Measurements from ENCODE around the gene AKT3.

DNA sequence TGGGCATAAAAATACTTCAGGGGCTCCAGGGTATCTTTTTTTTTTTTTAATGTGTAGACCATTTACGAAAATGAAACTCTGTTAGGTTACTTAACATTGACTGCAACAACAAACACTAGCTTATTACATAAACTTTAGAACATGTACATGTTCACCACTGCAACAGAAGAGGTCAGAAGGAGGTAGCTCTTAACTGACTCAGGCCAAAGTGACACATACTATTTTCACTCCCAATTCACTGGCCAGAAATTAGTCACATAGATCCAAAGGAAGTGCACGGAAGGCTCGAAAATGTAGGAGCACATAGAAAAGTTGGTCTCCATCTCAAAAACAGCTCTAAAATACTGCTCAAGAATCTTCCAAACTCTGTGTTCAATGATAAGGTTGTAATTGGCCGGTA is 107.2 kb downstream of the AKT3 start:
- TF ChIP-seq POLR2A (IDR thresholded peaks at IDR 0.05) (no peak), POLR2AphosphoS5 (IDR thresholded peaks at IDR 0.05; ENCODE audit: insufficient read depth in 1 of 2, low read depth in 1 of 2) (no peak)
- TF ChIP-seq, protein P1, sequence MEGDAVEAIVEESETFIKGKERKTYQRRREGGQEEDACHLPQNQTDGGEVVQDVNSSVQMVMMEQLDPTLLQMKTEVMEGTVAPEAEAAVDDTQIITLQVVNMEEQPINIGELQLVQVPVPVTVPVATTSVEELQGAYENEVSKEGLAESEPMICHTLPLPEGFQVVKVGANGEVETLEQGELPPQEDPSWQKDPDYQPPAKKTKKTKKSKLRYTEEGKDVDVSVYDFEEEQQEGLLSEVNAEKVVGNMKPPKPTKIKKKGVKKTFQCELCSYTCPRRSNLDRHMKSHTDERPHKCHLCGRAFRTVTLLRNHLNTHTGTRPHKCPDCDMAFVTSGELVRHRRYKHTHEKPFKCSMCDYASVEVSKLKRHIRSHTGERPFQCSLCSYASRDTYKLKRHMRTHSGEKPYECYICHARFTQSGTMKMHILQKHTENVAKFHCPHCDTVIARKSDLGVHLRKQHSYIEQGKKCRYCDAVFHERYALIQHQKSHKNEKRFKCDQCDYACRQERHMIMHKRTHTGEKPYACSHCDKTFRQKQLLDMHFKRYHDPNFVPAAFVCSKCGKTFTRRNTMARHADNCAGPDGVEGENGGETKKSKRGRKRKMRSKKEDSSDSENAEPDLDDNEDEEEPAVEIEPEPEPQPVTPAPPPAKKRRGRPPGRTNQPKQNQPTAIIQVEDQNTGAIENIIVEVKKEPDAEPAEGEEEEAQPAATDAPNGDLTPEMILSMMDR (IDR thresholded peaks at IDR 0.05): no peak

Data from vagina (tissue), 2 donors.